Measurements from ENCODE around the gene DLGAP1. TPM values are rescaled to one million over a fixed set of nuclear protein-coding genes. Genes with fewer than 3 reads are reported as not detected.

Gene DLGAP1
- total and polyA plus RNA-seq, 10 donors: 0.11 to 6.0 (median 2.1) TPM

GRCh38 chr18:3485153-3486149 is 969.7 kb downstream of the DLGAP1 start:
- DNase-seq: no peak
- Histone ChIP-seq H3K4me1 (no peaks in the 10 kb centered on the region), H3K4me3 (no peak overlapping the region), H3K27me3 (replicated peaks in 1 of 7) (no peaks in the 10 kb centered on the region), H3K9me3 (no peaks in the 10 kb centered on the region), H3K27ac (peak overlapping the region in 5 of 8 donors; percentile 1 to 68 (median 44)), H3K36me3 (no peaks in the 10 kb centered on the region)
- TF ChIP-seq CTCF (IDR thresholded peaks at IDR 0.05 in 8 of 11, conservative IDR thresholded peaks at IDR 0.05 in 3 of 11) (no peak), POLR2AphosphoS5 (IDR thresholded peaks at IDR 0.05) (no peak), POLR2A (IDR thresholded peaks at IDR 0.05) (no peak)
- WGBS, 5 donors: 75 to 81% (median 79%) methylated on average over 9 of the region's 9 CpGs
- intact Hi-C loops (cut with DNase I; ENCODE audit: low total_unique reads): no loop called here

- intact Hi-C loops (cut with DNase I; ENCODE audit: low total_unique reads): no loop called here
- no peak overlapping the region for H3K27ac ChIP-seq
- no peaks in the 10 kb centered on the region for H3K36me3 ChIP-seq
- H3K27me3 ChIP-seq (replicated peaks in 1 of 7): no peaks in the 10 kb centered on the region
- TF ChIP-seq POLR2A (IDR thresholded peaks at IDR 0.05) (no peak), CTCF (IDR thresholded peaks at IDR 0.05 in 8 of 11, conservative IDR thresholded peaks at IDR 0.05 in 3 of 11) (peak in 1 of 11 experiments; percentile 13), POLR2AphosphoS5 (IDR thresholded peaks at IDR 0.05) (no peak)
- H3K4me3 ChIP-seq: no peak overlapping the region
- DNase-seq: no peak
- no peaks in the 10 kb centered on the region for H3K4me1 ChIP-seq
- H3K9me3 ChIP-seq: no peaks in the 10 kb centered on the region
- WGBS, 5 donors: 85 to 95% (median 89%) methylated on average over 3 of the region's 3 CpGs
Measured at GRCh38 chr18:3482258-3482657, 972.8 kb downstream of the DLGAP1 start.

- no peak overlapping the region for H3K4me3 ChIP-seq
- no peak for DNase-seq
- no peaks in the 10 kb centered on the region for H3K9me3 ChIP-seq
- H3K4me1 ChIP-seq: no peaks in the 10 kb centered on the region
- 54 to 60% (median 57%) methylated on average over 5 of the region's 5 CpGs for WGBS, 5 donors
- H3K27ac ChIP-seq: no peak overlapping the region
- peak in 5 of 11 experiments; percentile 18 to 47 (median 32) for TF ChIP-seq CTCF (IDR thresholded peaks at IDR 0.05 in 8 of 11, conservative IDR thresholded peaks at IDR 0.05 in 3 of 11)
- TF ChIP-seq POLR2AphosphoS5 (IDR thresholded peaks at IDR 0.05): no peak
- TF ChIP-seq POLR2A (IDR thresholded peaks at IDR 0.05): no peak
- intact Hi-C loops (cut with DNase I; ENCODE audit: low total_unique reads): no loop called here
- no peaks in the 10 kb centered on the region for H3K36me3 ChIP-seq
- no peaks in the 10 kb centered on the region for H3K27me3 ChIP-seq (replicated peaks in 1 of 7)
Measured at GRCh38 chr18:3481696-3482210, 973.4 kb downstream of the DLGAP1 start.

All from spleen (tissue), 11 donors.